RWPE2 (cell line): ENCODE measurements around the gene ADCY3.

Source experiments
- ATAC-seq: fragments of 200-7000 bp; cut with Tn5 transposase; 3 replicates; pipeline ENCODE4 v1.9.1; 2021; ENCODE audit warnings: low read depth
- DNase-seq: peaks from one replicate; pipeline ENCODE4 v3.0.0-alpha.2; 2020; ENCODE audit warnings: low spot score
- H3K27ac ChIP-seq: fragments of 450-650 bp; 2 replicates; pipeline ENCODE4 v1.5.1; 2017; ENCODE audit warnings: mild to moderate bottlenecking; ENCODE audit not compliant: poor library complexity, severe bottlenecking
- H3K27me3 ChIP-seq: fragments of 250-450 bp; sonication (Bioruptor Pico); 2 replicates; pipeline ENCODE4 v1.5.1; 2021; ENCODE audit warnings: mild to moderate bottlenecking, moderate library complexity; ENCODE audit not compliant: insufficient read depth, poor library complexity, severe bottlenecking
- H3K36me3 ChIP-seq: fragments of 250-450 bp; sonication (Bioruptor Pico); 2 replicates; pipeline ENCODE4 v1.5.1; 2020; ENCODE audit warnings: low read depth, mild to moderate bottlenecking, moderate library complexity
- H3K4me1 ChIP-seq: fragments of 250-450 bp; sonication (Bioruptor Pico); 2 replicates; pipeline ENCODE4 v1.5.1; 2021; ENCODE audit warnings: mild to moderate bottlenecking, moderate library complexity; ENCODE audit not compliant: insufficient read depth, poor library complexity, severe bottlenecking
- H3K4me3 ChIP-seq: fragments of 250-450 bp; sonication (Bioruptor Pico); 2 replicates; pipeline ENCODE4 v1.5.1; 2021; ENCODE audit warnings: mild to moderate bottlenecking, moderate library complexity; ENCODE audit not compliant: severe bottlenecking
- H3K9me3 ChIP-seq: fragments of 250-450 bp; sonication (Bioruptor Pico); 2 replicates; pipeline ENCODE4 v1.5.1; 2021; ENCODE audit warnings: mild to moderate bottlenecking, moderate library complexity; ENCODE audit not compliant: severe bottlenecking
- CTCF ChIP-seq: fragments of 450-650 bp; IDR thresholded peaks from one replicate; pipeline ENCODE4 v1.5.1; 2017; ENCODE audit warnings: mild to moderate bottlenecking, moderate library complexity; ENCODE audit not compliant: poor library complexity, severe bottlenecking

ADCY3 gene

DNA sequence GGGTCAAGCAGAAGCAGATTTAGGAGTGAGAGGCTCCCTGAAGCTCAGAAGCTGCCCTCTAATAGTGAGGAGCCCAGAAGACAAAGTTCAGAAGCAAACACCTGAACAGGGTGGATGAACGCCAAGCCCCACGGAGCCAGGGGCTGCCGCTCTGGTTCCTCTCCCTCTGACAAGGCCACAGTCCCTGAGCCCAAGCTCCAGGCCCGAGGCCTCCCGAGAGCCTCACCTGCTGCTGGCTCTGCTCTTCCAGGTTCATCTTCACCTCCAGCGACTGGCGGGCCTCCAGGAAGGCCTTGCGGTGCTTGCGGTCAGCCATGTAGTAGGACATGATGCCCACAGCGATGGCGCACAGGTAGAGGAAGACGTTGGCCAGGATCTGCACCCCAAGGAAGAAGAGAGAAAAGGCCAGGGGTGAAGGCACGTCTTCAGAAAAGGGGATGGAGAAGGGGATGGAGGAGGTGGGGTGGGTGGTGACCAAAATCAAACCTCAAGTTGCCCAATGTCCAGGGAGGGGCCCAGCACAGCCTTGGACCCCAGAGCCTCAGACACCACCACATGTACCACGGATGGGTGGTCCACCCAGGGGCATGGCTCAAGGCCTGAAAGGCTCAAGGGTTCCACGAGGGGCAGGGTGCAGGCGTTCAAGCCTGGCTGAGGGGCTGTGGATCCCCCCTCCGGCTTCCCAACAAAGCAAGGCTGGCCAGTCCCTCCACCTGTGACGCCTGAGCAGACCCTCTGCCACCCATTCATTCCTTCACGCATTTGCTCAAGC is 47.5 kb downstream of the ADCY3 start:
- DNase-seq (no peak), ATAC-seq (no peak)
- H3K4me3 ChIP-seq: no peak overlapping the region
- no peaks in the 10 kb centered on the region for H3K9me3 ChIP-seq
- H3K36me3 ChIP-seq: 0 out of 2 replicates have a peak, but pooled peaks cover 8% of the 10 kb centered on the region
- H3K27ac ChIP-seq: no peak overlapping the region
- H3K27me3 ChIP-seq: no peaks in the 10 kb centered on the region
- H3K4me1 ChIP-seq: no peaks in the 10 kb centered on the region
- TF ChIP-seq CTCF: no peak

DNA sequence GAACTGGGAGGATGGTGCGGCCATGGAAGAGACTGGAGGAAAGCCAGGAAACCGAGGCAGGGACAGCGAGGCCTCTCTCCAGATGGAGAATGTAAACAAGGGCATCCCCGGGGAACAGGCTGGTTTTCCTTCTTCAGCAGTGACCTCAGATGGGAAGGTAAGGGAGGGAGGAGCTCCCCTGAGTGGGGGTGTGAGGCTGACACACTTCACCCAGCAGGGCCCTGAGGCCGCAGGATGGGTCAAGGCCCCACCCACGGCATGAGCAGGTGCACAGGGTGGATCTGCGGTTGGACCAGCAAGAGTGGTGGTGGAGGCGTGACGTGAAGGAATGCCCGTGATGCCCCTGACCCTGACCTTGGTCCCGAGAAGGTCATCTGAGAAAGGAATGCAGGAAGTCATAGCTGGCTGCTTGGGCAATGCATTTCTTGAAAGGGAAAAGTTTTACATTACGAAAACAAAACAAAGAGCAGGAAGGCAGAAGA is 48.1 kb downstream of the ADCY3 start:
- Histone ChIP-seq H3K9me3 (no peaks in the 10 kb centered on the region), H3K4me3 (no peak overlapping the region), H3K36me3 (0 out of 2 replicates have a peak, but pooled peaks cover 9% of the 10 kb centered on the region), H3K27ac (no peak overlapping the region), H3K27me3 (no peaks in the 10 kb centered on the region), H3K4me1 (no peaks in the 10 kb centered on the region)
- DNase-seq: no peak
- no peak for TF ChIP-seq CTCF
- no peak for ATAC-seq

GRCh38 chr2:24870891-24871705 is 48.9 kb downstream of the ADCY3 start:
- no peak for DNase-seq
- TF ChIP-seq CTCF: no peak
- ATAC-seq: no peak
- Histone ChIP-seq H3K27me3 (no peaks in the 10 kb centered on the region), H3K36me3 (0 out of 2 replicates have a peak, but pooled peaks cover 9% of the 10 kb centered on the region), H3K4me3 (no peak overlapping the region), H3K9me3 (no peaks in the 10 kb centered on the region), H3K4me1 (no peaks in the 10 kb centered on the region), H3K27ac (no peak overlapping the region)

DNA sequence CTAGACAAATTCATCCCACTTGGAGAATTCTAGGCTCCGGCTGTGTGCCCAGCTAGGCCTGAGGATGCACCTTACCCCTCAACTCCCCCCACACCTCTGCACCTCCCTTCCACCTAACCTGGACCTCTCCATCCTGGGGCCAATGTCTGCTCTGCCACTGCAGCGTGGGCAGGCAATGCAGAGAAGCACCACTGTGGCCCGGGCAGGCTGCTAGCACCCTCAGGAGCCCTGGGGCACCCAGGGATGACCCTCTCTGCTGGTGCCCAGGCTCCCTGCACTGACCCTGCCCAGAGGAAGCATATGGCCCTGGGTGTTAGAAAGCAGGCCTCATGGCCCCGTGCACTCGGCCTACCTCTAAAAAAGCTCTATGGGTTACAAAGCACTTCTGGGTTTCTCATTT is 49.6 kb downstream of the ADCY3 start:
- H3K36me3 ChIP-seq: 0 out of 2 replicates have a peak, but pooled peaks cover 9% of the 10 kb centered on the region
- no peak for TF ChIP-seq CTCF
- no peaks in the 10 kb centered on the region for H3K9me3 ChIP-seq
- no peak overlapping the region for H3K4me3 ChIP-seq
- ATAC-seq (no peak), DNase-seq (no peak)
- no peak overlapping the region for H3K27ac ChIP-seq
- H3K27me3 ChIP-seq: no peaks in the 10 kb centered on the region
- H3K4me1 ChIP-seq: no peaks in the 10 kb centered on the region
